Omental fat pad (tissue), 4 donors: Measurements from ENCODE around the gene ZFTA. TPM values are rescaled to one million over a fixed set of nuclear protein-coding genes. Genes with fewer than 3 reads are reported as not detected.

ENCODE experiments used
- ATAC-seq: fragments of 150-250 bp; one replicate; pipeline ENCODE4 v1.9.1; 2016; ENCODE audit warnings: mild to moderate bottlenecking, moderate library complexity; ENCODE audit not compliant: low FRiP score
- DNase-seq: peaks from one replicate; pipeline ENCODE4 v3.0.0-alpha.2; 2019; ENCODE audit warnings: low spot score
- CTCF ChIP-seq, 3 donors: fragments of 450-650 bp; IDR thresholded peaks; one replicate each; pipeline ENCODE4 v1.5.1; 2016 to 2017; ENCODE audit warnings: antibody characterized with exemption in 3 of 3, mild to moderate bottlenecking in 3 of 3, moderate library complexity in 2 of 3
- total RNA-seq, 4 donors: library from RNA; depleted of rRNA; stranded (reverse); fragments of >200 nt; gene quantifications; one replicate each; pipeline ENCODE4 v1.1.0, GENCODE V29; 2016

ZFTA gene
- total RNA-seq, 4 donors from 2014 or later: 10.7 to 18.3 (median 15.6) TPM

DNA sequence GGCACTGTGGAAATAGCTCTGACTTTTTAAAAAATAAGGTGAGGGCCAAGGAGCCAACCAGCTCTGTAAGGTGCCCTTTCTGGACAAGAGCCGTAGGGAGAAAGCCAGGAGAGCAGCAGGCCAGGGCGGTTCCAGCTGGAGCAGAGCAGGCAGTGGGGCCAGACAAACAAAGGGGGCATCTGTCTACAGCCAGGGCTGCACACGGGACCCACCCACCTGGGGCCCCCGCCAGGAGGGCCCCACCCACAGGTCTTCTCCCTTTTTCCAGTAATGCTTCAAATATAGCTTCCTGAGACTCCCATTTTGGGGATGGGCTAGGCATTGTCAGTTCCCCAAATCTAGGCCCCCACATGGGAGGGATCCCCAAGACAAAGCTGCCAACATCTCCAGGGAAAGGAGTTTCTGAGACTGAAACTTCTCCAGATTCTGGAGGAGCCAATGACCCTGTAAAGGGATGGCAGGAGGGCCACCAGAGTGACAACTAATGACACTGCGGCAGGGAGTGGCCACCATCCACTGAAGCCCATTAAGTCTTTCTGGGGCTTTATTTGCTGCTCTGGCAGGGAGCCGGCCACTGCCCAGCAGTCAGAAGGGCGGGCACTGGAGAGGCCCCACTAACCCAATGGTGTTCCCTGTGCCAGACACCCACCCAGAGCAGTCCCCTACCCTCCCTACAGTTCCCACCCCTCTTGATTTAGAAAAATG, 1.9 kb downstream of the ZFTA start:
- DNase-seq (no peak), ATAC-seq (no peak)
- no peak for TF ChIP-seq CTCF (IDR thresholded peaks at IDR 0.05)

- TF ChIP-seq CTCF (IDR thresholded peaks at IDR 0.05): no peak
- no peak for DNase-seq
- no peak for ATAC-seq
Measured at GRCh38 chr11:63765688-63766241, 2.8 kb downstream of the ZFTA start.

DNA sequence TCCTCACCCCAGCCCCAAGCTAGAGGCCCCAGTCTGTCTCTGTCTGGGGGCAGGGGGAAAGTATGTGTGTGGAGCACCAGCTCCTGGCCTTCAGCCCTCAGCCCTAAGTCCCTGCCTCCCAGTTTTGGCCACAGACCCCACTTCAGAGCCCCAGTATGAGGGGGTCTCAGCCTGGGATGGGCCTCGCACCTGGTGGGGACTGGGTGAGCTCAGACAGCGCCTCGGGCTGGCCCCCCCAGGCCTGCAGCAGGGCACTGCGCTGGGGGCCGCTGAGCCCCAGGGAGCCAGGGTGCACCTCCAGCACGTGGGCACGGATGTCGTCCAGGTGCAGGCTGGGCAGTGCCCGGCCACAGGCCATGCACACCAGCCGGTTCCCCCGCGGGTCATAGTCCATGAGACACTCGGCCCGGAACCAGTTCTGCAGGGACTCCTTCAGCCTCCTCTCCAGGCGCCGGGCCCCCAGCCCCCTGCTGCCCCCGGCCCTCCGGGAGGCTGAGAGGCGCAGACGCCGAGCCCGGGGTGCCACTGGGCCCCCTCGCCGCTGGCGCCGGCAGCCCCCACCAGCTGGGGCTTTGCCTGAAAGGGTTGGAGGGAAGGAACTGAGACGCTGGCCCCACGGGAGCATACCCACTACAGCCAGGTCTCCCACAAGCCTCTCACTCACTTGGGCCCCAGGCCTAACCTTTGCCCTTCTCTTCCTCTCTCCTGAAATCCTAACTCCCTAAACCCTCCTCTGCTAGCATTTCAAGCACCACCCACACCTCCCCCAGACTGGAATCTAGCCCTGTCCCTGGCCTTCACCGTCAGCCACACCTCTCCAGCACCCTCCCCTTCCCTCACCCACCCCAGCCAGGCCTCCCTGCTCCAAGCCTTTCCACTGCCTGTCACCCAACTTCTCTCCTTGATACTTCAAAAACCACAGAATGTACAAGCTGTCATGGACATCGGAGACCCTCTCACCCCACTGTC, 3.6 kb downstream of the ZFTA start:
- DNase-seq (no peak), ATAC-seq (peak; percentile 18)
- no peak for TF ChIP-seq CTCF (IDR thresholded peaks at IDR 0.05)

DNA sequence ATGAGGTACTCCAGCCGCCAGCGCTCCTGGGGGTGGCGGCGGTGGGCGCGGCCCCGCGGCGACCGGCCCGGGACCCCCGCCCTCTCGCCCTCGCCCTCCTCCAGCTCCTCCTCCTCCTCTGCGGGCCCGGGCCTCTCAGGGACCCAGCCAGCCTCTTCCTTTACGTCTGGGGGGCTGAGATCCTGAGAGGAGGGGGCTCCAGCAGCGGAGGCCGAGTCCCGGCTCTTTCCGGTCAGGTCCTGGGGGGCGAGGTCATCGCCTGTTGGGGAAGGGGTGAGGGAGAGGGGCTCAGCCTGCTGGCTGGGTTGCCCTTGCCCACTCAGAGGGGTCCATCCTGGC, 4.3 kb downstream of the ZFTA start:
- no peak for TF ChIP-seq CTCF (IDR thresholded peaks at IDR 0.05)
- ATAC-seq: no peak
- no peak for DNase-seq

DNA sequence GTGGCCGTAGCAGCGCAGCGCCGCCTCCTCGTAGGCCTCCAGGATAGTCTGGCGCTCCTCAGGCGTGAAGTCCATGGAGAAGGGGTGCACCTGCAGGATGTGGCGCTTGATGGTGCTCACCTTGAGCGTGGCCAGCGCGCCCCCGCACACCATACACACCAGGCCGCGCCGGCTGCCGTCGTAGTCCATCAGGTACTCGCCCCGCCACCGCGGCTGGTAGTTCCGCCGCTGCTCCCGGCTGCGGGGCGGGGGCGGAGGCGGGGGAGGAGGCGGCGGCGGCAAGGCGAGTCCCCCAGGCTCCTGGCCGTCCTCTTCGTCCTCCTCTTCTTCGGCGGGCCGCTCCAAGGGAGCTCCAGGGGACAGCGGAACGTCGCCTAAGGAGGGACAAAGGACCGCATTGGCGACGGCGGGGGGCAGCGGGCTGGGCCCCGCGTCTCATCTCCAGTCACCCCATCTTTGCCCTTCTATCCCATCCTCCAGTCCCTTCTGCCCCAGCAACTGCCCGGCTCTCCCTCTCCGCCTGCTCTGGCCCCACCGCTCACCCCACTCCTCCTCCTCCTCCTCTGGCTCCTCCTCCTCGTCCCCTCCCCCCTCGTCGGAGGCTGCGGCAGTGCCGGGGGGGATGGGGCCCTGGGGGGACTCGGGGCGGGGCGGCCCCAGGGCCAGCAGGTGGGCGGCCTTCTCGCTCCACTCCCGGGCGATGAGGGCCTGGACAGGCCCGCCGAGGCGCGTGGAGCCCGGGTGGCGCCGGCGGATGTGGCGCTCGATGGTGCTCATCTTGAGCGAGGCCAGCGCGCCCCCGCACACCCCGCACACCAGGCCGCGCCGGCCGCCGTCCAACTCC, 4.9 kb downstream of the ZFTA start:
- no peak for TF ChIP-seq CTCF (IDR thresholded peaks at IDR 0.05)
- ATAC-seq (peak; percentile 31), DNase-seq (no peak)

- peak; percentile 38 for ATAC-seq
- TF ChIP-seq CTCF (IDR thresholded peaks at IDR 0.05): no peak
- no peak for DNase-seq
Measured at GRCh38 chr11:63762654-63763495, 5.7 kb downstream of the ZFTA start.
